ENCODE measurements around the gene STK39. TPM values are rescaled to one million over a fixed set of nuclear protein-coding genes. Genes with fewer than 3 reads are reported as not detected.

Gene STK39
- total and polyA plus RNA-seq, 4 donors, result 8.5 to 18.7 (median 11.2) TPM

DNA sequence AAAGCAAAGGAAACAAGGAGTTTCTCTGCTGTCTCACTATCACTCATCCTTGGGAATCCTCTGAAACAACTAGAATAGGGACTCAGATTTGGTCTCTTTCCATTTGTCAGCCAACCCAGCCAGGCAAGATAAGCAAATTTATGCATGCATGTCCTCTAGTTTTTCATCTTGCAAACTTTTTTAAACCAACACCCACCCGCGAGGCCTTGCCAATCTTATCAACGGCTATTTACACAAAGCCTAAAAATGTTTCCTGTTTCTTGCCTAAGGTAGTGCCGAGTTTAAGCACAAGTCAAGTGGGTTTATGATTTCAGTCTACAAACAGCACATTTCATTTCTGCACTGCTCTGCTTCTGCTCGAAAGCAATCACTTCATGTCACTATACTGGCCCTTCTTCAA lies 240.9 kb downstream of the STK39 start:
- peaks cover 0 to 9% (median 0%) of the 10 kb centered on the region in 5 donors for H3K4me1 ChIP-seq (ENCODE audit: control insufficient read depth in 5 of 5, insufficient read depth in 5 of 5, low read length in 5 of 5)
- 31 to 70% methylated on average over 5 of the region's 5 CpGs for WGBS, 2 donors
- DNase-seq (peak in 2 of 3 donors; percentile 22 to 43), ATAC-seq (ENCODE audit: insufficient read depth, low FRiP score) (no peak)
- H3K27ac ChIP-seq (ENCODE audit: low read depth in 1 of 2, low read length in 1 of 2), result no peak overlapping the region
- H3K9me3 ChIP-seq (ENCODE audit: control insufficient read depth in 4 of 4, insufficient read depth in 3 of 4, low read length in 3 of 4), result no peaks in the 10 kb centered on the region
- H3K4me3 ChIP-seq, result no peak overlapping the region
- no peaks in the 10 kb centered on the region for H3K27me3 ChIP-seq (ENCODE audit: control insufficient read depth in 3 of 3, insufficient read depth in 3 of 3, low read length in 2 of 3)
- no peak overlapping the region for H3K9ac ChIP-seq (ENCODE audit: insufficient read depth in 1 of 2, low read length in 2 of 2)
- H3K36me3 ChIP-seq (ENCODE audit: control insufficient read depth in 4 of 4, insufficient read depth in 4 of 4, low read length in 4 of 4), result peaks cover 0 to 3% (median 1%) of the 10 kb centered on the region in 4 donors
- TF ChIP-seq, protein P1, sequence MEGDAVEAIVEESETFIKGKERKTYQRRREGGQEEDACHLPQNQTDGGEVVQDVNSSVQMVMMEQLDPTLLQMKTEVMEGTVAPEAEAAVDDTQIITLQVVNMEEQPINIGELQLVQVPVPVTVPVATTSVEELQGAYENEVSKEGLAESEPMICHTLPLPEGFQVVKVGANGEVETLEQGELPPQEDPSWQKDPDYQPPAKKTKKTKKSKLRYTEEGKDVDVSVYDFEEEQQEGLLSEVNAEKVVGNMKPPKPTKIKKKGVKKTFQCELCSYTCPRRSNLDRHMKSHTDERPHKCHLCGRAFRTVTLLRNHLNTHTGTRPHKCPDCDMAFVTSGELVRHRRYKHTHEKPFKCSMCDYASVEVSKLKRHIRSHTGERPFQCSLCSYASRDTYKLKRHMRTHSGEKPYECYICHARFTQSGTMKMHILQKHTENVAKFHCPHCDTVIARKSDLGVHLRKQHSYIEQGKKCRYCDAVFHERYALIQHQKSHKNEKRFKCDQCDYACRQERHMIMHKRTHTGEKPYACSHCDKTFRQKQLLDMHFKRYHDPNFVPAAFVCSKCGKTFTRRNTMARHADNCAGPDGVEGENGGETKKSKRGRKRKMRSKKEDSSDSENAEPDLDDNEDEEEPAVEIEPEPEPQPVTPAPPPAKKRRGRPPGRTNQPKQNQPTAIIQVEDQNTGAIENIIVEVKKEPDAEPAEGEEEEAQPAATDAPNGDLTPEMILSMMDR (IDR thresholded peaks at IDR 0.05; ENCODE audit: control extremely low read depth, extremely low read depth), result no peak

DNA sequence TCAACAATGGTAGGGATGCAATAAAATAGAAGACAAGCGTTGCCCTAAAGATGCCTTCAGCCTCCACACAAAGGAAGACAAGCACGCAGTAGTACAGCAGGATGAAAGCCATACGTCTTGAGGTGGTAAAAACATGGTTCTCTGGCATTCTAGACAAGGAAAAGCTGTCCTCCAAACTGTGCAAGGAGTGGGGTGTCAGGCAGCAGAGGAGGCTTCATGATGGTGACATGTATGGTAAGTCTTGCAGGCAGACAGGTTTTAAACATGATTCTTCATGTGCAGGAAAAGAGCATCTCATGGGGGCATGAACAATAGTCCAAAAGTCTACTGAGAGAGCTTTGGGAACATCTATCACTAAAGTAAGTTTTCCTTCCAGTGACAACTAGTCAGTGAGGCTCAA lies 241.8 kb downstream of the STK39 start:
- H3K4me3 ChIP-seq, result no peak overlapping the region
- H3K27ac ChIP-seq (ENCODE audit: low read depth in 1 of 2, low read length in 1 of 2), result no peak overlapping the region
- no peak for ATAC-seq (ENCODE audit: insufficient read depth, low FRiP score)
- no peaks in the 10 kb centered on the region for H3K9me3 ChIP-seq (ENCODE audit: control insufficient read depth in 4 of 4, insufficient read depth in 3 of 4, low read length in 3 of 4)
- DNase-seq, result no peak
- TF ChIP-seq, protein P1 (IDR thresholded peaks at IDR 0.05; ENCODE audit: control extremely low read depth, extremely low read depth), result no peak
- H3K9ac ChIP-seq (ENCODE audit: insufficient read depth in 1 of 2, low read length in 2 of 2), result no peak overlapping the region
- WGBS, 2 donors, result 94 to 98% methylated on average over 3 of the region's 3 CpGs
- H3K36me3 ChIP-seq (ENCODE audit: control insufficient read depth in 4 of 4, insufficient read depth in 4 of 4, low read length in 4 of 4), result peaks cover 0 to 3% (median under 1%) of the 10 kb centered on the region in 4 donors
- no peaks in the 10 kb centered on the region for H3K27me3 ChIP-seq (ENCODE audit: control insufficient read depth in 3 of 3, insufficient read depth in 3 of 3, low read length in 2 of 3)
- H3K4me1 ChIP-seq (ENCODE audit: control insufficient read depth in 5 of 5, insufficient read depth in 5 of 5, low read length in 5 of 5), result peaks cover 0 to 9% (median 0%) of the 10 kb centered on the region in 5 donors

DNA sequence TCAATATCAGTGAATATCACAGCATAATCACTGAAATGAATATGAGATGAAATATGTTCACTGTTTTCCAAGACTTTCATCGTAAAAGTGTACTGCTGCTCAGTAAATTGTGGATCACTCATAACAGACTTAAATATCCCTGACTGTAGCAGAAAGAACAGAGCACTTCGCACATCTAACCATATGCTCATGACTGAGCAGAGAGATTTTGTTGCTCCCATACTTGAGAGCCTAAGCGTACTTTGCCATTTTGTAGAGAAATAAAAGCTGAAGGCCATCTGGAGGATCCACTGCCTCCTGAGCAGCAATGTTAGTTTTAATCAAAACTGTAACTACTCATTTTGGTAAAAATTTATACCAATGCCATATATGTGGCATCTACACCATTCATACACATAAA lies 243.5 kb downstream of the STK39 start:
- no peak overlapping the region for H3K9ac ChIP-seq (ENCODE audit: insufficient read depth in 1 of 2, low read length in 2 of 2)
- peaks cover 0 to 3% (median under 1%) of the 10 kb centered on the region in 4 donors for H3K36me3 ChIP-seq (ENCODE audit: control insufficient read depth in 4 of 4, insufficient read depth in 4 of 4, low read length in 4 of 4)
- TF ChIP-seq, protein P1 (IDR thresholded peaks at IDR 0.05; ENCODE audit: control extremely low read depth, extremely low read depth), result no peak
- WGBS, 2 donors, result 96 to 98% methylated on average over 3 of the region's 3 CpGs
- no peaks in the 10 kb centered on the region for H3K27me3 ChIP-seq (ENCODE audit: control insufficient read depth in 3 of 3, insufficient read depth in 3 of 3, low read length in 2 of 3)
- H3K4me3 ChIP-seq, result no peak overlapping the region
- ATAC-seq (ENCODE audit: insufficient read depth, low FRiP score), result no peak
- no peak overlapping the region for H3K27ac ChIP-seq (ENCODE audit: low read depth in 1 of 2, low read length in 1 of 2)
- peaks cover 0 to 5% (median 0%) of the 10 kb centered on the region in 5 donors for H3K4me1 ChIP-seq (ENCODE audit: control insufficient read depth in 5 of 5, insufficient read depth in 5 of 5, low read length in 5 of 5)
- no peak for DNase-seq
- no peaks in the 10 kb centered on the region for H3K9me3 ChIP-seq (ENCODE audit: control insufficient read depth in 4 of 4, insufficient read depth in 3 of 4, low read length in 3 of 4)

DNA sequence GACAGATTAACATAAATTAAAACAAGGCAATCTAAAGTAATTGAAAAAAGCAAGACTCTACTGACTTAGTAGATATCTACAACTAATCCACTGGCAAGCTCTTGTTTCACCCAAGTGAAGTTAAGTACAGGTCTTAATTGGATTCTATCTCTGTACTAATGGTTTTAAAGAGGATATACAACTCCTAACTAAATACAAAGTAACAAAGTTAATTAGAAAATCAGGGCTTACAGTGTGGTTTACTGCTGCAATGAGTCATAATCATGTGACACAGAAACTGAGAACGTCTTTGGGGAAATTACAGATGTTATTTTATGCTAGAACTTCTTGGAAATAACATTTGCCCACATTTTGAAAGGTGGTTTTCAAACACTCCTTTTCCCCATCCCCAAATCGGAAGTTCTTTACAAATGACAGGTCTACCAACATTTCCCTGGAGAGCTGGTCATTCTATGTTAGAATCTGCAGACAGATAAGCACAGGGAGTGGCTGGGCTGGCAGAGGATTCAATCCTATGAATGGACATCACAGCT lies 245.3 kb downstream of the STK39 start:
- WGBS, 2 donors, result 49 to 61% methylated on average over 2 of the region's 2 CpGs
- Histone ChIP-seq H3K27me3 (ENCODE audit: control insufficient read depth in 3 of 3, insufficient read depth in 3 of 3, low read length in 2 of 3) (no peaks in the 10 kb centered on the region), H3K4me3 (no peak overlapping the region), H3K9ac (ENCODE audit: insufficient read depth in 1 of 2, low read length in 2 of 2) (no peak overlapping the region), H3K27ac (ENCODE audit: low read depth in 1 of 2, low read length in 1 of 2) (no peak overlapping the region), H3K9me3 (ENCODE audit: control insufficient read depth in 4 of 4, insufficient read depth in 3 of 4, low read length in 3 of 4) (no peaks in the 10 kb centered on the region), H3K36me3 (ENCODE audit: control insufficient read depth in 4 of 4, insufficient read depth in 4 of 4, low read length in 4 of 4) (peaks cover 0 to 3% (median 0%) of the 10 kb centered on the region in 4 donors), H3K4me1 (ENCODE audit: control insufficient read depth in 5 of 5, insufficient read depth in 5 of 5, low read length in 5 of 5) (peaks cover 0 to 5% (median 0%) of the 10 kb centered on the region in 5 donors)
- no peak for ATAC-seq (ENCODE audit: insufficient read depth, low FRiP score)
- no peak for DNase-seq
- TF ChIP-seq, protein P1 (IDR thresholded peaks at IDR 0.05; ENCODE audit: control extremely low read depth, extremely low read depth), result no peak
